ENCODE data around the gene KIRREL2.

Gene KIRREL2

DNA sequence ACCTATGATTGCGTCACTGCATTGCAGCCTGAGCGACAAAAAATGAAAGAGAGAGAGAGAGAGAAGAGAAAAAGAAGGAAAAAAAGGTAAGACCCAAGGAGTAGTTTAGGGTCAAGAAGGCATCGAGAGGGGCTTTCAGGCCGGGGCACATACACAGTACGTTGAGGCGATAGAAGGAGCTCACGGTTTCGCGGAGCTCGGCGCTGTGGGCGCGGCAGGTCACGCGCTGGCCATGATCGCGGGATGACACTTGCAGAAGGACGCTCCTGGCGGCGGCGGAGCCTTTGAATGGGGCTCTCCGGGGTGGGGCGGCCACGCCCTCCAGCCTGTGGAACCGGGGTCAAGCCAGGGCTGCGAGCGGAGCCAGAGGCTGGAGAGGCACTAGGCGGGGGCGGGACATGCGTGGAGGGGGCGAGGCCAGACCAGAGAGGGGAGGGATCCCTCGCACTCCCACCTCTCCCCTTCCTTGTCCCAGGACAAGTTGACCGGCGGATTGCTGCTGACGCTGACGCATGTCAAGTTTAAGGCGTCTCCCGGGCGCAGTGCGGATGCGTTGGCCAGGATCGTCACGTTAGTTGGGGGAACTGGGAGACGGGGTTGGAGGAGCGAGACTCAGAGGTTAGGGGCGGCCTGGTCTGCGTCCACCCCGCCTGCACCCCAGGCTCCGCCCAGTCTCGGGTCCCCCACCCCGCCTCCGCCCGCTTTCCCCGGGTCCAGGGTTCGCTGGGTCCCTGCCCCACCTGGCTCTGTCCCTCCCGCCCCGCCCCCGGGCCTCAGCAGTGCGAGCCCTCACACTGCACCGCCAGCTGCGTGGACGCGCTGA is 11.3 kb upstream of the KIRREL2 start:
- DNase-seq = no peak

- no peak for DNase-seq
Observed at GRCh38 chr19:35846038-35846668, 10.6 kb upstream of the KIRREL2 start.

- DNase-seq = no peak
Observed at GRCh38 chr19:35847911-35848310, 8.8 kb upstream of the KIRREL2 start.

DNA sequence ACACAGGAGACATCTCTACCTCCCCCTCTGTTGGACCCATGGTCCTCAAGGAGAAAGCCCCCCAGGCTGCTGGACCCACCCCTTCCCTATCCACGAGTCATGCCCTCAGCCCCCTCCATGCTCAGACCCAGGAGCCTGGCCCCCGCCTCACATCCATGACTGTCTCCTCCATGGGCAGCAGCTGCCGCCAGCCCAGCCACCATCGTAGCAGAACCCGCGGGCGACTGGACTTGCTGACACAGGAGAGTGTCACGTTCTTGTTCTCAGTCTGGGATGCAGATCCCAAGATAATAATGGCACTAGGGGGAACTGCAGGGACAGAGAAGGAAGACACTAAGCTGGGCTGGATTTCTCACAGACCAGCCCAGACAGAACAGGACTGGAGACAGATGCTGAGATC is 8.2 kb upstream of the KIRREL2 start:
- DNase-seq = no peak

DNA sequence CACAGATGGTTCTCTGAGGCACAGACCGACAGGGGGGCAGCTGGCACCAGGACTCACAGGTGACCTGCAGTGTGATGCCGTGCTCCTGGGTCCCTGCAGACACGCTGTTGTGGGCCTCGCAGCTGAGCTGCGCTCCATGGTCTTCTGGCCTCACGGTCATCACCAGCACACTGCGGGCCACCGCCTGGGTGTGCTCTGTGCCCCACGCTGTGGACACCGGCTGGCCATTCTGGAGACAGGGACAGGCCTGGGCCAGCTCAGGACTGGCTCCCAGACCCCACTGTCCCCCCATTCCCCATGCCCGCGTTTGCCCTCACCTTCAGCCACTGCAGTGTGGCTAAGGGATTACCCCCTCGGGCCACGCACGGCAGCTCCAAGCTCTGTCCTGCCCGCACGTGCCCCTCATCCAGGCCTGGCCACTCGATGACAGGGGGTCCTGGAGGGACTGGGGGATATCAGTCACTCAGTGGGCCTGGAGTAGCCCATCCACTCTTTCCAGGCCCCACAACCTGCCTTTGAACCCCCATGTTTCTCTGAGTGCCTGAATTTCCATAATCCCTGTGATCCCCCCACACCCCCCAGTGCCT is 7.7 kb upstream of the KIRREL2 start:
- no peak for DNase-seq

- DNase-seq = no peak
Observed at GRCh38 chr19:35851213-35852028, 5.3 kb upstream of the KIRREL2 start.

DNA sequence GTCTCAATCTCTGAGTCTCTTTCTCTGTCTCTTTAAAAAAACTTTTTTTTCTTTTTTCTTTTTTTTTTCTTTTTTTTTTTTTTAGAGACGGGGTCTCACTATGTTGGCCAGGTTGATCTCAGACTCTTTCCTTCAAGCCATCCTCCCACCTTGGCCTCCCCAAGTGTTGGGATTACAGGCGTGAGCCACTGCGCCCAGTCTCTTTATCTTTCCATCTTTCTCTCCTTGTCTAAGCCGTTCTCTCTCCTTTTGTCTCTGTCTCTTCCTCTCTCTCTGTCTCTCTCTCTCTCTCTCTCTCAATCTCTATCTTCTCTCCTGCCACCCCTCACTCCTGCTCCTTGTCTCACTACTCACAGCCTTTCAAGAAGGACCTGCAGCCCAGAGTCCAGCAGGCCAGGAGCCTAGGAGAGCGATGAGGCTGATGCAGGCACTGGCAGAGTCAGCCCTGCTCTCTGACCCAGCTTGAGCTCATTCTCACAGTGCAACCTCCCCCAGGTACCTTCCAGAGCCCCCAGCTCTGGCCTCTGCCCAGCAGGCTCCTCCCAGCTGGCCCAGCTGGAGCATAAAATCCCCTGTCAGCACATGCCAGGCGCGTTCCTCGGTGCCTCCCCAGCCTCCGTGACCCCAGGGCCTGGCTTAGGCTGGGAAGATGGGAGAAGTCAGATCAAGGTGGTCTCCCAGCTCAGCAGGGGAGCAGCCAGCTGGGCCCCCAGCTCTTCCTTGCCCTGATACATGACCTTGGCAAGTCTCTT is 4.5 kb upstream of the KIRREL2 start, which contains the start of gene NPHS1:
TSS of gene NPHS1 (minus strand) at position 476 of the 752 bp plus-strand sequence. CDS start 667 bp downstream, outside the sequence.
- DNase-seq = no peak

- no peak for DNase-seq
Observed at GRCh38 chr19:35853038-35853756, 3.5 kb upstream of the KIRREL2 start.

- no peak for DNase-seq
Observed at GRCh38 chr19:35858311-35858710, 1.6 kb downstream of the KIRREL2 start.

- no peak for DNase-seq
Observed at GRCh38 chr19:35859414-35859813, 2.7 kb downstream of the KIRREL2 start.

DNA sequence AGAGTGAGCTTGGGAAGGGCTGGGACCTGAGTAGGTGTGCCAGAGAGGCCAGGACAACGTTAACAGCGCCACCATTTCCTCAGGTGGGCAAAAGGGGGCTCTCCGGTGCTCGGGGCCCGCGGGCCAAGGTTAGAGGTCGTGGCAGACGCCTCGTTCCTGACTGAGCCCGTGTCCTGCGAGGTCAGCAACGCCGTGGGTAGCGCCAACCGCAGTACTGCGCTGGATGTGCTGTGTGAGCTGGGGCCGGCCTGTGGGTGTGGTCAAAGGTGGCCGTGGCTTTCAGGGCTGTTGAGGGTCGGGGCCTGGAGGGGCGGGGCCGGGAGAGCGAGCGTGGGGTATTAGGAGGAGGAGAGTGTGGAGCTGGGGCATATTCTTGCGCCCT is 3.7 kb downstream of the KIRREL2 start:
- no peak for DNase-seq

GRCh38 chr19:35860818-35861639 is 4.3 kb downstream of the KIRREL2 start:
- DNase-seq = no peak

DNA sequence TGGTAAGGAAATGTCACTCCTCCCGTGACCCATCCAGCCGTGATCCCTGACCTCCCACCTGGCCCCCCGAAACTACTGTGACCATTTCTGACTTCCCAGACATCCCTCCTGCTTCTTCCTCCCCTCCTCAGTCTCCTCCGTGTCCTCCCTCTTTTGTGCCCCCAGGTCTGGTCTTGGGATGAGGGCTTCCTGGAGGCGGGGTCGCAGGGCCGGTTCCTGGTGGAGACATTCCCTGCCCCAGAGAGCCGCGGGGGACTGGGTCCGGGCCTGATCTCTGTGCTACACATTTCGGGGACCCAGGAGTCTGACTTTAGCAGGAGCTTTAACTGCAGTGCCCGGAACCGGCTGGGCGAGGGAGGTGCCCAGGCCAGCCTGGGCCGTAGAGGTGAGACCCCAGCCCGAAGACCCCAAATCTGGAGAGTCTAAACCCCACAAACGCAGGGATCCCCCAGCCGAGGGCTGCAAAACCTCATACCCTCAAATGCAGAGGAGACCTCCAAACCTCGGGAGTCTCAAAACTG is 5.0 kb downstream of the KIRREL2 start:
- DNase-seq = no peak

DNA sequence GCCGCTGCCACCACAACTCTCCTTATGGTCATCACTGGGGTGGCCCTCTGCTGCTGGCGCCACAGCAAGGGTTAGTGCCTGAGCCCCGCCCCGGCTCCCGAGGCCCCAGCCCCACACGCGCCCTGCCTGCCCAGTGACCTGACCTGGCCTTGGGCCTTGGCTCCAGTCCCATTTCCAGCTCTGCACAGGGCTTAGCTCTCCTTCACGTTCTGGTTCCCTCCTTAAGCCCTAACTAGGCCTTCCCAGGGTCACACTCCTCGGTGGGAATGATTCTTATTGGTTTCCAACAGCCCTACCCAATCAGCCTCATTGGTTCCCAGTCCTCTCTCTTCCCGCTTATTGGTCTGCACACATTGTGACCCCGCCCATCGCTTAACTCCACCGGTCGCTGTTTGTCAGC is 5.8 kb downstream of the KIRREL2 start:
- DNase-seq = no peak

GRCh38 chr19:35863018-35863417 is 6.3 kb downstream of the KIRREL2 start:
- DNase-seq = no peak

GRCh38 chr19:35868172-35868822 is 11.6 kb downstream of the KIRREL2 start, which contains the start of gene APLP1:
Gene APLP1, plus strand, starts transcription at chr19:35868574. Its CDS starts 63 bp downstream, at chr19:35868637.
- DNase-seq = peak; percentile 73

DNA sequence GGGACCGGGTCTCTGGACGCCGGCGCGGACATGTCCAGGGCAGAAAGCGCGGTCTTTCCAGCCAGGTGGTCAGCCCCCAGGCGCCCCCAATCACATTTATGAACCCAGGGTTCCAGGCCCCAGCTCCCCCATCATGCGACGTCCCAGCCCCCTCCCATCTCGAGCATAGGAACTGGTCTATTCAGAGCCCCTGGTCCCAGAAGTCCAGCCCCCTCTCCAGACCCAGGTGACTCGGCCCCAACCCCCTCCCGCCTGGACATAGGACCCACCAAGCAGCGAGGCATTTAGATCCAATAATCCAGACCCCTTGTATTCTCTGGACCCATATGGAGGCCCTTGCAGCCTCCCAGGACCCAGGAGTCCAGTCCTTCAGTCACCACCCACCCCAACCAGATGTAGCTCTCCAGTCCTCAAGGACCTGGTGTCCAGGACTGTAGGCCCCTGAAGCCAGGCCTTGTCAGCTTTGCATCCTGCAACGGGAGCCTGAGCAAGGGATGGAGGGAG is 12.2 kb downstream of the KIRREL2 start:
- DNase-seq = no peak

DNA sequence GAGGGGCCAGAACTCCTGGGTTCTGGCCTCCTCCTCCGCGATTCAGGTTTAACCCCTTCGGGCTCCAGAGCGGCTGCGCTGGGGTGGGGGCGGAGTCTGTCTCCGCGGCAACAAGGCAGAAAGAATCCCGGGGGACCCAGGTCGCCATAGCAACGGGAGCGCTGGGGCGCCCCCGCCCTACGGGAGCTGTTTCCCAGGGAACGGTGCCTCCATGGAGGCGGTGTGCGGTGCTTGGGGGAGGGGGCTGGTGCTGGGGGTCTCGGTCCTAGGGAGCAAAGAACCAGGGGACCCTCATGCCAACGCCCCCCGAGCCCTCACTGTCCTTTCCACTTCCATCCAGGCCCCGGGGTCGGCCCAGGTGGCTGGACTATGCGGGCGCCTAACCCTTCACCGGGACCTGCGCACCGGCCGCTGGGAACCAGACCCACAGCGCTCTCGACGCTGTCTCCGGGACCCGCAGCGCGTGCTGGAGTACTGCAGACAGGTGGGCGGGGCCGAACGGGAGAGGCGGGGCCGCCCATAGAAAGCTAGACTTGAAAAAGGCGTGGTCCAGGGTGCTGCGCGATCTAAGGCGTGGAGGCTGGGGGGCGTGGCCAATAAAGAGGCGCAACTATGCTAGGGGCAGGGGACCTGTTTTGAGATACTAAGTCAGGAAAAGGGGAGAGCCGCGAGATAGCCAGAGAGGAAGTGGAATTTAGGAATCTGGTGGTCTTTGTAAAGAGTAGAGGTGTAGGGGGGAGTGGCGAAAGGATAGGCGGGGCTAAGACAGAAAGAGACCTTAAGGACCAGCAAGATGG is 12.8 kb downstream of the KIRREL2 start:
- peak; percentile 52 for DNase-seq

Data from right hindlimb (tissue), 1 donor.